ENCODE data around the gene KIAA1217. TPM values are rescaled to one million over a fixed set of nuclear protein-coding genes. Genes with fewer than 3 reads are reported as not detected.
A peak's percentile ranks its signal among the peaks of the same experiment; 100 is the strongest.
"Not testable (repeated sequence)": the region's sequence is repeated elsewhere in the genome, so short reads cannot be mapped to it uniquely, and the experiment has no call there.

Gene KIAA1217
- total and polyA plus RNA-seq, 2 donors: 6.2 to 18.0 TPM

- H3K27ac ChIP-seq (ENCODE audit: low read depth): no peak overlapping the region
- 96% methylated on average over 2 of the region's 2 CpGs for WGBS
- H3K4me3 ChIP-seq (ENCODE audit: low read depth, low read length): no peak overlapping the region
Observed at GRCh38 chr10:24476913-24477701, 268.2 kb downstream of the KIAA1217 start.

GRCh38 chr10:24477915-24478314, 269.0 kb downstream of the KIAA1217 start:
- no peak for DNase-seq (ENCODE audit: extremely low spot score)
- whole genome bisulfite sequencing: 95% methylated on average over 3 of the region's 3 CpGs
- Histone ChIP-seq H3K36me3 (ENCODE audit: insufficient read depth) (no peaks in the 10 kb centered on the region), H3K27ac (ENCODE audit: low read depth) (no peak overlapping the region), H3K4me3 (ENCODE audit: low read depth, low read length) (no peak overlapping the region), H3K4me1 (ENCODE audit: insufficient read depth) (no peaks in the 10 kb centered on the region)

More at GRCh38 chr10:24476913-24477701, 268.2 kb downstream of the KIAA1217 start:
- DNase-seq (ENCODE audit: extremely low spot score): no peak
- no peaks in the 10 kb centered on the region for H3K4me1 ChIP-seq (ENCODE audit: insufficient read depth)
- no peaks in the 10 kb centered on the region for H3K36me3 ChIP-seq (ENCODE audit: insufficient read depth)

- WGBS: 74% methylated on average over 4 of the region's 4 CpGs
Observed at GRCh38 chr10:24479806-24480205, 270.9 kb downstream of the KIAA1217 start.

GRCh38 chr10:24480447-24480846, 271.5 kb downstream of the KIAA1217 start:
- Histone ChIP-seq H3K27ac (ENCODE audit: low read depth) (no peak overlapping the region), H3K4me3 (ENCODE audit: low read depth, low read length) (no peak overlapping the region), H3K36me3 (ENCODE audit: insufficient read depth) (no peaks in the 10 kb centered on the region), H3K4me1 (ENCODE audit: insufficient read depth) (peaks cover 2% of the 10 kb centered on the region)
- WGBS: 81% methylated on average over 3 of the region's 3 CpGs
- DNase-seq (ENCODE audit: extremely low spot score): no peak

More at GRCh38 chr10:24479806-24480205, 270.9 kb downstream of the KIAA1217 start:
- no peak for DNase-seq (ENCODE audit: extremely low spot score)
- H3K36me3 ChIP-seq (ENCODE audit: insufficient read depth): no peaks in the 10 kb centered on the region
- no peak overlapping the region for H3K4me3 ChIP-seq (ENCODE audit: low read depth, low read length)
- no peaks in the 10 kb centered on the region for H3K4me1 ChIP-seq (ENCODE audit: insufficient read depth)
- no peak overlapping the region for H3K27ac ChIP-seq (ENCODE audit: low read depth)

- no peak for DNase-seq (ENCODE audit: extremely low spot score)
- H3K4me3 ChIP-seq (ENCODE audit: low read depth, low read length): no peak overlapping the region
- no peak overlapping the region for H3K27ac ChIP-seq (ENCODE audit: low read depth)
- 74% methylated on average over 6 of the region's 6 CpGs for WGBS
- H3K36me3 ChIP-seq (ENCODE audit: insufficient read depth): no peaks in the 10 kb centered on the region
- H3K4me1 ChIP-seq (ENCODE audit: insufficient read depth): peaks cover 2% of the 10 kb centered on the region
Observed at GRCh38 chr10:24481241-24481640, 272.3 kb downstream of the KIAA1217 start.

GRCh38 chr10:24482713-24483112, 273.8 kb downstream of the KIAA1217 start:
- DNase-seq (ENCODE audit: extremely low spot score); H3K27ac ChIP-seq (ENCODE audit: low read depth); H3K36me3 ChIP-seq (ENCODE audit: insufficient read depth); H3K4me1 ChIP-seq (ENCODE audit: insufficient read depth); H3K4me3 ChIP-seq (ENCODE audit: low read depth, low read length): not testable (repeated sequence)

- Histone ChIP-seq H3K4me3 (ENCODE audit: low read depth, low read length) (no peak overlapping the region), H3K27ac (ENCODE audit: low read depth) (no peak overlapping the region), H3K36me3 (ENCODE audit: insufficient read depth) (no peaks in the 10 kb centered on the region), H3K4me1 (ENCODE audit: insufficient read depth) (peaks cover 2% of the 10 kb centered on the region)
- peak; percentile 69 for DNase-seq (ENCODE audit: extremely low spot score)
- WGBS: 60% methylated on average over 3 of the region's 3 CpGs
Observed at GRCh38 chr10:24483701-24484100, 274.8 kb downstream of the KIAA1217 start.

GRCh38 chr10:24484771-24485170, 275.8 kb downstream of the KIAA1217 start:
- Histone ChIP-seq H3K27ac (ENCODE audit: low read depth) (no peak overlapping the region), H3K4me1 (ENCODE audit: insufficient read depth) (peaks cover 2% of the 10 kb centered on the region), H3K36me3 (ENCODE audit: insufficient read depth) (no peaks in the 10 kb centered on the region), H3K4me3 (ENCODE audit: low read depth, low read length) (no peak overlapping the region)
- 86% methylated on average over 3 of the region's 3 CpGs for WGBS
- no peak for DNase-seq (ENCODE audit: extremely low spot score)

- Histone ChIP-seq H3K27ac (ENCODE audit: low read depth) (no peak overlapping the region), H3K36me3 (ENCODE audit: insufficient read depth) (no peaks in the 10 kb centered on the region), H3K4me1 (ENCODE audit: insufficient read depth) (peaks cover 2% of the 10 kb centered on the region), H3K4me3 (ENCODE audit: low read depth, low read length) (no peak overlapping the region)
- no peak for DNase-seq (ENCODE audit: extremely low spot score)
- whole genome bisulfite sequencing: 70% methylated on average over 5 of the region's 5 CpGs
Observed at GRCh38 chr10:24485304-24485703, 276.4 kb downstream of the KIAA1217 start.

- 77% methylated on average over 5 of the region's 5 CpGs for WGBS
- Histone ChIP-seq H3K27ac (ENCODE audit: low read depth) (no peak overlapping the region), H3K4me1 (ENCODE audit: insufficient read depth) (peaks cover 2% of the 10 kb centered on the region), H3K36me3 (ENCODE audit: insufficient read depth) (no peaks in the 10 kb centered on the region), H3K4me3 (ENCODE audit: low read depth, low read length) (no peak overlapping the region)
- no peak for DNase-seq (ENCODE audit: extremely low spot score)
Observed at GRCh38 chr10:24488631-24489030, 279.7 kb downstream of the KIAA1217 start.

GRCh38 chr10:24493165-24493564, 284.2 kb downstream of the KIAA1217 start:
- Histone ChIP-seq H3K27ac (ENCODE audit: low read depth) (no peak overlapping the region), H3K4me1 (ENCODE audit: insufficient read depth) (no peaks in the 10 kb centered on the region), H3K4me3 (ENCODE audit: low read depth, low read length) (no peak overlapping the region), H3K36me3 (ENCODE audit: insufficient read depth) (no peaks in the 10 kb centered on the region)
- DNase-seq (ENCODE audit: extremely low spot score): no peak
- 63% methylated on average over 4 of the region's 4 CpGs for WGBS

GRCh38 chr10:24494236-24494635, 285.3 kb downstream of the KIAA1217 start:
- no peaks in the 10 kb centered on the region for H3K36me3 ChIP-seq (ENCODE audit: insufficient read depth)
- H3K4me3 ChIP-seq (ENCODE audit: low read depth, low read length): no peak overlapping the region
- 88% methylated on average over 8 of the region's 8 CpGs for WGBS
- DNase-seq (ENCODE audit: extremely low spot score): no peak
- H3K27ac ChIP-seq (ENCODE audit: low read depth): no peak overlapping the region
- H3K4me1 ChIP-seq (ENCODE audit: insufficient read depth): no peaks in the 10 kb centered on the region

GRCh38 chr10:24494777-24495176, 285.8 kb downstream of the KIAA1217 start:
- WGBS: 97% methylated on average over 6 of the region's 6 CpGs
- no peak overlapping the region for H3K27ac ChIP-seq (ENCODE audit: low read depth)
- H3K36me3 ChIP-seq (ENCODE audit: insufficient read depth): no peaks in the 10 kb centered on the region
- no peak for DNase-seq (ENCODE audit: extremely low spot score)
- H3K4me3 ChIP-seq (ENCODE audit: low read depth, low read length): no peak overlapping the region
- H3K4me1 ChIP-seq (ENCODE audit: insufficient read depth): no peaks in the 10 kb centered on the region

- Histone ChIP-seq H3K4me3 (ENCODE audit: low read depth, low read length) (no peak overlapping the region), H3K36me3 (ENCODE audit: insufficient read depth) (no peaks in the 10 kb centered on the region), H3K27ac (ENCODE audit: low read depth) (no peak overlapping the region), H3K4me1 (ENCODE audit: insufficient read depth) (no peaks in the 10 kb centered on the region)
- WGBS: 68% methylated on average over 10 of the region's 10 CpGs
- DNase-seq (ENCODE audit: extremely low spot score): no peak
Observed at GRCh38 chr10:24495666-24496460, 286.9 kb downstream of the KIAA1217 start.
